ENCODE data around the gene TMOD1.

TMOD1 gene

DNA sequence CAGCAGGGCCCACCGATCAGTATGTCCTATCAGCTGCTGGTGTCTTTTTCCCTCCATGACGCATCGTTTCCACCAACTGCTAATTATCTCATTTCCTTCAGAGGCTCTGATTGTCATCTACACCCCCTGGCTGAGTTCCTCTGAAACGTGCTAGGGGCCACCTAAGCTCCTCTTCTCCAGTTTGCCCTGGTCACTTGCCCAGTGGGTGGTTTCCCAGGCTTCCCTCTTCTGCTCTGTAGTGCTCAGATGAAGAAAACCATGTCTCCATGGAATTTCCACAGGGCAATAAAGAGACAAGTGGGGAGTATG lies 66.4 kb downstream of the TMOD1 start:
- no peaks in the 10 kb centered on the region for H3K36me3 ChIP-seq (ENCODE audit: insufficient read depth, low read length)
- no peak overlapping the region for H3K9ac ChIP-seq (ENCODE audit: low read length)

DNA sequence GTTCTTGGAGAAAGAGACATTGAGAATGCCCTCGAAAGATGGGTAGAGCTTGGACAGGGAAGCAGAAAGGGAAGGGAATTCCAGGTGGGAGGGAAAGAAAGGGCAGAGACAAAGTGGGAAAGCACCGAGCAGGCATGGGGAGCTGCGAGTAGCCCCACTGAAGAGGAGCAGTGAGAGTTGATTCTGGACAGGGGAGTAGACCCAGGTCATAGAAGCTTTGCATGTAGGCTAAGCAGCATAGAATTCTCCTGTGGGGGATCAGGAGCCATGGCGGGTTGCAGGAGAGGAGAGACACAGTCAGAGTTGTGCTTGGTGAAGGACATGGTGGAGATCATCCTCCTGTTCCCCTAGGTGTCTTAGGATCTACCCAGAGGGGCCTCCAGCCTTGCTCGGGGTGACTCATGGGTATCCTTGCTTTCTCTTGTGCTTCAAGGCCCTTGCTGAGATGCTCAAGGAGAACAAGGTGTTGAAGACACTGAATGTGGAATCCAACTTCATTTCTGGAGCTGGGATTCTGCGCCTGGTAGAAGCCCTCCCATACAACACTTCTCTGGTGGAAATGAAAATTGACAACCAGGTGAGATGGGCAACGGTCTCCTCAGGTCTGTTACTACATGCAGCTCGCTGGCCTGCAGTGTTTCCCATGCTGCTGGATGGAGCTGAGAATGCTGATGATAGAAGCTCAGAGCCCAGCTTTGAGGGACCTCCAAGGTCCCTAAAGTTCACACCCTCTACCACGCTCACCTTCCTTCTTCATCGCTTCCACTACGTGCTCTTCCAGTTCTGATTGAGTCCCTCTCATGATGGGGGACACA lies 67.2 kb downstream of the TMOD1 start:
- H3K79me2 ChIP-seq (ENCODE audit: insufficient read depth, low read length), result no peaks in the 10 kb centered on the region
- H3K4me1 ChIP-seq (ENCODE audit: insufficient read depth, low read length, severe bottlenecking), result no peaks in the 10 kb centered on the region
- H3F3A ChIP-seq (ENCODE audit: insufficient read depth, low read length), result no peaks in the 10 kb centered on the region
- H3K36me3 ChIP-seq (ENCODE audit: insufficient read depth, low read length), result no peaks in the 10 kb centered on the region
- H3K4me2 ChIP-seq (ENCODE audit: low read length), result no peak overlapping the region
- H4K20me1 ChIP-seq (ENCODE audit: insufficient read depth, low read length), result no peaks in the 10 kb centered on the region
- H3K4me3 ChIP-seq (ENCODE audit: low read depth, low read length, poor library complexity, severe bottlenecking), result no peak overlapping the region
- no peaks in the 10 kb centered on the region for H3K9me3 ChIP-seq (ENCODE audit: low read length)
- no peaks in the 10 kb centered on the region for H3K9me2 ChIP-seq (ENCODE audit: low read depth, low read length)
- no peak overlapping the region for H2AFZ ChIP-seq (ENCODE audit: low read length)
- H3K27ac ChIP-seq (ENCODE audit: low read depth, low read length, poor library complexity, severe bottlenecking), result no peak overlapping the region
- TF ChIP-seq, protein P1, sequence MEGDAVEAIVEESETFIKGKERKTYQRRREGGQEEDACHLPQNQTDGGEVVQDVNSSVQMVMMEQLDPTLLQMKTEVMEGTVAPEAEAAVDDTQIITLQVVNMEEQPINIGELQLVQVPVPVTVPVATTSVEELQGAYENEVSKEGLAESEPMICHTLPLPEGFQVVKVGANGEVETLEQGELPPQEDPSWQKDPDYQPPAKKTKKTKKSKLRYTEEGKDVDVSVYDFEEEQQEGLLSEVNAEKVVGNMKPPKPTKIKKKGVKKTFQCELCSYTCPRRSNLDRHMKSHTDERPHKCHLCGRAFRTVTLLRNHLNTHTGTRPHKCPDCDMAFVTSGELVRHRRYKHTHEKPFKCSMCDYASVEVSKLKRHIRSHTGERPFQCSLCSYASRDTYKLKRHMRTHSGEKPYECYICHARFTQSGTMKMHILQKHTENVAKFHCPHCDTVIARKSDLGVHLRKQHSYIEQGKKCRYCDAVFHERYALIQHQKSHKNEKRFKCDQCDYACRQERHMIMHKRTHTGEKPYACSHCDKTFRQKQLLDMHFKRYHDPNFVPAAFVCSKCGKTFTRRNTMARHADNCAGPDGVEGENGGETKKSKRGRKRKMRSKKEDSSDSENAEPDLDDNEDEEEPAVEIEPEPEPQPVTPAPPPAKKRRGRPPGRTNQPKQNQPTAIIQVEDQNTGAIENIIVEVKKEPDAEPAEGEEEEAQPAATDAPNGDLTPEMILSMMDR (IDR thresholded peaks at IDR 0.05; ENCODE audit: low read length), result no peak
- TF ChIP-seq EZH2 (IDR thresholded peaks at IDR 0.05; ENCODE audit: borderline replicate concordance, low read length), result no peak
- H3K27me3 ChIP-seq (ENCODE audit: insufficient read depth, low read length), result no peaks in the 10 kb centered on the region
- H3K9ac ChIP-seq (ENCODE audit: low read length), result no peak overlapping the region

More for the DNA sequence above, 66.4 kb downstream of the TMOD1 start:
- H2AFZ ChIP-seq (ENCODE audit: low read length), result no peak overlapping the region
- no peaks in the 10 kb centered on the region for H3K4me1 ChIP-seq (ENCODE audit: insufficient read depth, low read length, severe bottlenecking)
- H3K27ac ChIP-seq (ENCODE audit: low read depth, low read length, poor library complexity, severe bottlenecking), result no peak overlapping the region
- H3K79me2 ChIP-seq (ENCODE audit: insufficient read depth, low read length), result no peaks in the 10 kb centered on the region
- H3K9me3 ChIP-seq (ENCODE audit: low read length), result no peaks in the 10 kb centered on the region
- no peak for TF ChIP-seq EZH2 (IDR thresholded peaks at IDR 0.05; ENCODE audit: borderline replicate concordance, low read length)
- TF ChIP-seq, protein P1 (IDR thresholded peaks at IDR 0.05; ENCODE audit: low read length), result no peak
- no peaks in the 10 kb centered on the region for H3K9me2 ChIP-seq (ENCODE audit: low read depth, low read length)
- H4K20me1 ChIP-seq (ENCODE audit: insufficient read depth, low read length), result no peaks in the 10 kb centered on the region
- H3K4me2 ChIP-seq (ENCODE audit: low read length), result no peak overlapping the region
- H3K4me3 ChIP-seq (ENCODE audit: low read depth, low read length, poor library complexity, severe bottlenecking), result no peak overlapping the region
- H3K27me3 ChIP-seq (ENCODE audit: insufficient read depth, low read length), result no peaks in the 10 kb centered on the region
- no peaks in the 10 kb centered on the region for H3F3A ChIP-seq (ENCODE audit: insufficient read depth, low read length)

DNA sequence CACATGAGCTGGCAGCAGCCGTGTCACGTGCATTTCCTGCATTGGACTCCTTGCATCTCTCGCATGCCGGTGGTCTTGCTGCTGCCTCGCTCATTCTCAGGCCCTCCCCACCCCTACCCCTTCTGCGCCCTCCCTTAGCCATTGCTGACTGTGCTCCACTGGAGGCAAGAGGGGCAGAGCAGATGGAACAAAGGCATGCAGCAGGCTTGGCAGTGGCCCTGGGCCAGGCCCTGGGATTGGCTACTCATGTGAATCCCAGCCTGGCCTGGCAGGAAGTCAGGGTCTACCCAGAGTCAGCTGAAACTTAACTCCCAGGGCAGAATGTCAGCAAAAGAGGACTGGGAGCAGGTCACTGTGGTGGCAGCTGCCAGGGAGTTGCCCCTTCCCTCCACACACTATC lies 69.4 kb downstream of the TMOD1 start:
- H2AFZ ChIP-seq (ENCODE audit: low read length), result no peak overlapping the region
- no peaks in the 10 kb centered on the region for H3K79me2 ChIP-seq (ENCODE audit: insufficient read depth, low read length)
- no peaks in the 10 kb centered on the region for H4K20me1 ChIP-seq (ENCODE audit: insufficient read depth, low read length)
- no peak overlapping the region for H3K4me3 ChIP-seq (ENCODE audit: low read depth, low read length, poor library complexity, severe bottlenecking)
- no peaks in the 10 kb centered on the region for H3K36me3 ChIP-seq (ENCODE audit: insufficient read depth, low read length)
- H3F3A ChIP-seq (ENCODE audit: insufficient read depth, low read length), result no peaks in the 10 kb centered on the region
- H3K9ac ChIP-seq (ENCODE audit: low read length), result no peak overlapping the region
- H3K9me3 ChIP-seq (ENCODE audit: low read length), result no peaks in the 10 kb centered on the region
- no peaks in the 10 kb centered on the region for H3K9me2 ChIP-seq (ENCODE audit: low read depth, low read length)
- no peaks in the 10 kb centered on the region; the same call in 1 of the 2 replicates for H3K27me3 ChIP-seq (ENCODE audit: insufficient read depth, low read length)
- no peak overlapping the region for H3K27ac ChIP-seq (ENCODE audit: low read depth, low read length, poor library complexity, severe bottlenecking)
- TF ChIP-seq, protein P1 (IDR thresholded peaks at IDR 0.05; ENCODE audit: low read length), result no peak
- no peak for TF ChIP-seq EZH2 (IDR thresholded peaks at IDR 0.05; ENCODE audit: borderline replicate concordance, low read length)
- no peak overlapping the region for H3K4me2 ChIP-seq (ENCODE audit: low read length)
- no peaks in the 10 kb centered on the region for H3K4me1 ChIP-seq (ENCODE audit: insufficient read depth, low read length, severe bottlenecking)
